GM21786 (cell line): Measurements from ENCODE around the gene TBC1D13.
"Not testable (repeated sequence)": the region's sequence is repeated elsewhere in the genome, so short reads cannot be mapped to it uniquely, and the experiment has no call there.

Experiments used
- ATAC-seq: cut with Tn5 transposase; IDR thresholded peaks from one replicate; pipeline ENCODE4 v1.9.1; 2021; ENCODE audit not compliant: unreplicated experiment

The TBC1D13 gene

DNA sequence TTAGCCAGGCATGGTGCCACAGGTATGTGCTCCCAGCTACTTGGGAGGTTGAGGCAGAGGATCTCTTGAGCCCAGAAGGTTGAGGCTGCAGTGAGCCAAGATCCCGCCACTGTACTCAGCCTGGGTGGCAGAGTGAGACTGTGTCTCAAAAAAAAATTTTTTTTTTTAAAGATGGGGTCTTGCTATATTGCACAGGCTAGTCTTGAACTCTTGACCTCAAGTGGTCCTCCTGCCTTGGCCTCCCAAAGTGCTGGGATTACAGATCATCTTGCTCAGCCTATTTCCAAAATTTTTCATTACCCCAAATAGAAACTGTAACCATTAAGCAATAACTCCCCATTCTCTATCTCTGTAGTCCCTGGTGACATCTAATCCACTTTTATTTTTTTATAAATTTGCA, 4.4 kb upstream of the TBC1D13 start:
- no peak for ATAC-seq

DNA sequence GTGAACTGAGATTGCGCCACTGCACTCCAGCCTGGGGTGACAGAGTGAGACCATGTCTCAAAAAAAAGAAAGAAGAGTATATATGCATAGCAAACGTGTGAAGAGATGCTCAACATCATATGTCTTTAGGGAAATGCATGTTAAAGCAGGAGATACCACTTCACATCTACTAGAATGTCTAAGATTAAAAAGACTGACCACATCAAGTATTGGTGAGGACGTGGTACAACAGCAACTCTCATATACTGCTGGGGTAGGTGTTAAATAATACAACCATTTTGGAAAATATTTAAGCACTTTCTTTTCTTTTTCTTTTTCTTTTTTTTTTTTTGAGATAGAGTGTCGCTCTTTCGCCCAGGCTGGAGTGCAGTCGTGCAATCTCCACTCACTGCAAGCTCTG, 1.6 kb upstream of the TBC1D13 start:
- no peak for ATAC-seq

GRCh38 chr9:128787659-128788058, 606 bp downstream of the TBC1D13 start:
- no peak for ATAC-seq

GRCh38 chr9:128788445-128788844, 1.4 kb downstream of the TBC1D13 start:
- no peak for ATAC-seq

GRCh38 chr9:128790536-128790935, 3.5 kb downstream of the TBC1D13 start:
- ATAC-seq: no peak

- ATAC-seq: no peak
Observed at GRCh38 chr9:128792134-128792533, 5.1 kb downstream of the TBC1D13 start.

DNA sequence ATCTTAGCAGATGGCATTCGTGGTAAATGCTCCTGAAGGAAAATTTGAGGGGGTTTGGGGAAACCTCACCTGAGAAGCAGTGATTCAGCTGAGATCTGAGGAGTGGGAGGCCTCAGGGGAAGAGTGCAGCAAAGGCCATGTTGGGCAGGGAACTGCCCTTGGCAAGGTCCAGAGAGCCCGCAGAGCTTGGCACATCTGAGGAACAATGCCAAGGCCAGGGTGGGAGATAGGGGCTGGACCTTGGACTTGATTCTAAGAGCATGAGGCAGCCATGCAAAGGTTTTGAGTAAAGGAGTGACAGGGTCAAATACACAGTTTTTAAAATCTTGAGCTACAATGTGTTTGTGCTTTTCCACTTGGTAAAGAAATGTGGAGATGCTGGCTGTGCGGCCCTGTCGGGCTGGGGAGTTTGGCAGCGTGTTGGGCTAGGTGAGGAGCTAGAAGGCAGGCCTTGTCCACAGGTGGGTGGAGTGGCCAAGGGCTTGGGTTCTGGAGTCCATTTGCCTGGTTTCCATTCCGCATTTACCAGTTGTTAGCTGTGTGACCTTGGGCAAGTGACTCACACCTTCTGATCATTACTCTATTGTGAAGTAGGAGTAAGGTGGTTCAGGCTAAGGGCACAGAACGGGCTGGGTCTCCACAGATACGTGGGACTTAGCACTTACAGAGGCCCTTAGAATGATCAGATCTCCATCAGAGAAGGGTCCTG, 6.1 kb downstream of the TBC1D13 start:
- no peak for ATAC-seq

DNA sequence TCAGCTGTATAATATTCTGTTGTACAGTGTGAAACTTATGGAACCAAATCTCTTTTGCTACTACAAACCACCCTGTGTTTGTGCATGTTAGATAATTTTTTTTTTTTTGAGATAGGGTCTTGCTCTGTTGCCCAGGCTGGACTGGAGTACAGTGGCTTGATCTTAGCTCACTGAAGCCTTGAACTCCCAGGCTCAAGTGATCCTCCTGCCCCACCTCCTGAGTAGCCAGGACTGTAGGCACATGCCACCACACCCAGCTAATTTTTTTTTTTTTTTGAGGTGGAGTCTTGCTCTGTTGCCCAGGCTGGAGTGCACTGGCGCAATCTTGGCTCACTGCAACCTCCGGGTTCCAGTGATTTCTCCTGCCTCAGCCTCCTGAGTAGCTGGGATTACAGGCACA, 7.9 kb downstream of the TBC1D13 start:
- not testable (repeated sequence) for ATAC-seq

GRCh38 chr9:128798896-128799295, 11.8 kb downstream of the TBC1D13 start:
- no peak for ATAC-seq

GRCh38 chr9:128800061-128800460, 13.0 kb downstream of the TBC1D13 start:
- ATAC-seq: no peak

DNA sequence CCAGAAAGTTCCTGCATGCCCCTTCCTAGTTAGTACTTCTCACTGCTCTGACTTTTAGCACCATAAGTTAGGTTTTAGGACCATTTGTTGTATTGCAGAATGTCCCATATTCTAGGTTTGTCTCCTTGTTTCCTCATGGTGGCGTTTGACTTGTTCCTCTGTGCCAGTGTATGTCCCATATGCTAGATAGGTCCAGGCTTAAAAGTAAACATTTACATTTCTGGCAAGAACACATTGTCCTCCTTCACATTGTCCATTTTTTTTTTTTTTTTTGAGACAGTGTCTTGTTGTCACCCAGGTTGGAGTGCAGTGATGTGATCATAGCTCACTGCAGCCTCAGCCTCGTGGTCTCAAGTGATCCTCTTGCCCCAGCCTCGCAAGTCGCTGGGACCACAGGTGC, 15.4 kb downstream of the TBC1D13 start:
- no peak for ATAC-seq

DNA sequence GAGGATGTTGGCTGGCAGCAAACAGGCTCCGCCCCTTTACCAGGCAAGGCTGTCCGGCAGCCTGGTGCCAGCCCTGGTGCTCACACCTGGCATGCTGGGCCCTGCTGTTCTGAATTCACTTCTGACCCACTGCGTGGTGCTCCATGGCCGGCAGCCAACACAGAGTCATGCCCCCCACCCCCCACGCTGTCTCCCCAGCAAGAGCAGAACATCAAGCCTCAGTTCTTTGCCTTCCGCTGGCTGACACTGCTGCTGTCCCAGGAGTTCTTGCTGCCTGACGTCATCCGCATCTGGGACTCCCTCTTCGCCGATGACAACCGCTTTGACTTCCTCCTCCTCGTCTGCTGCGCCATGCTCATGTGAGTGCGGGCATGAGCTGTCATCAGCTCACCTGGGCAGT, 18.6 kb downstream of the TBC1D13 start:
- ATAC-seq: no peak

DNA sequence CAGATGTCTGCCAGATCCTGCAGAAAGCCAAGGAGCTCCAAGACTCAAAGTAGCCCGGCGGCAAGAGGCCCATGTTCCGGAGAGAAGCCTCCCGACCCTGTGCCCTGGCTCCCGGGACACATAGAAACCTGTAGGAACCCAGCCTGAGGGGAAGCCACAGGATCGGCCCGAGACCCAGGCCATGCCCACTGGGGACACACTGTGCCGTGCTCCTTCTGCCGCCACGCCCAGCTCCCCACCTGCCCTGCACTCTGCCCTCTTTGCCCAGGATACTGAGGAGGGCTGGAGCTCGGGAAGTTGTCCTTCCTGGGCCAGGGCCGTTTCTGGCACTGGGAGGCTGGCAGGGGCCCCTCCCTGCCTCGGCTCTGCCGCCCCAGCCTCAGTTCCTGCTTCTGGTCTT, 20.8 kb downstream of the TBC1D13 start:
- ATAC-seq: no peak

GRCh38 chr9:128808543-128808942, 21.5 kb downstream of the TBC1D13 start:
- no peak for ATAC-seq

DNA sequence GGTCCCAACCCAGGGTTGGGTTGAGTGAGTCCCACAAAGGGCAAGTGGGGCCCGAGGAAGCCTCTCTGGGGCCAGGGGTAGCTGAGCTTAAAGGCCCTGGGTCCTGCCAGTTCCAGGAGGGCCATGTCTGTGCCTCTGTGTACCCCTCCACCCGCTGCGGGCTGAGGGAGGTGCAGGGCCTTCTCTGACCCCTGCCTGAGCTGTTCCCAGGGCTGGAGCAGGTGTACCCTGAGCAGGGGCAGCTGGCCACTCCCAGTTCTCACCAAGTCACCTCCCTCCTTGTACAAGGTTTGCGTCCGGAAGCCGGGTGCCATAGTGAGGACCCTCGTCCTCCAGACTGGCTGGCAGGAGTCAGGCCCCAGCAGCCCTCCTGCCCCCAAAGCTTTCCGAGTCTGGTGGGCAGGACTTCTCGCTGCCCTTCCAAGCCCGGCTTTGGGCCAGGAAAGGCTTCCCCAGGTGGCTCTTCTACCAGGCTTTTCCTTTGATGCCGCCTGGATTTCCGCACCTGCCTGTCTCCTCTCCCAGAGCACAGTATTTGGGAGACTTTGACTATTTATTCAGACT, 22.1 kb downstream of the TBC1D13 start:
- no peak for ATAC-seq

DNA sequence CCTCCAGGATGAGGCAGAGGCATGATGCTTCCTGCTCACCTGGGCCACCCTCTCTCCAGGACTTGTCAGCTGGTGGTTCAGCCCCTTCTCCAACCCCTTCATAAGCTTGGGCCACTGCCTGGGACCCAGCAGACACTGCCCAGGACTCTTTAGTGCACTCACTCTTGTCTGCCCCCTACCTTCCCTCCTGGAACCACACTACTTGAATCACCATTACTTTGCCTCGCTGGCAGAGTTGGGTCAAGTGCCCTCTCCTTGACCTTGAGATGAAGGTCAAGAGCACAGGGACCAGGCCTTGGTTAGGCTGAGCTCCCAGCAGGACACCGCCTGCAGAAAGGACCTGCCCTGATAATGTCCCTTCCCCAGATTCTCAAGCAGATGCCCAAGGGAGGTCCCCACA, 22.8 kb downstream of the TBC1D13 start:
- ATAC-seq: no peak

DNA sequence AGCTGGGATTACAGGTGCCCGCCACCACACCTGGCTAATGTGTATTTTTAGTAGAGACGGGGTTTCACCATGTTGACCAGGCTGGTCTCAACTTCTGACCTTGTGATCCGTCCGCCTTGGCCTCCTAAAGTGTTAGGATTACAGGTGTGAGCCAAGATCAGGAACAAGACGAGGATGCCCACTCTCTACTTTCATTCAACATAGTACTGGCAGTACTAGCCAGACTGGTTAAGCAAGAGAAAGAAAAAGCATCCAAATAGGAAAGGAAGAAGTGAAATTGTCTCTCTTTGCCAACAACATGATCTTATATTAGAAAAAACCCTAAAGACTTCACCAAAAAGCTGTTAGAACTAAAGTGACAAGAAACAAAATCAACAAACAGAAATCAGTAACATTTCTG, 23.8 kb downstream of the TBC1D13 start:
- no peak for ATAC-seq

- ATAC-seq: peak; percentile 86
Observed at GRCh38 chr9:128818099-128818838, 31.2 kb downstream of the TBC1D13 start, which contains the start of gene ENDOG. Gene ENDOG (plus strand): TSS chr9:128818500. CDS start chr9:128818685, 185 bp downstream.

DNA sequence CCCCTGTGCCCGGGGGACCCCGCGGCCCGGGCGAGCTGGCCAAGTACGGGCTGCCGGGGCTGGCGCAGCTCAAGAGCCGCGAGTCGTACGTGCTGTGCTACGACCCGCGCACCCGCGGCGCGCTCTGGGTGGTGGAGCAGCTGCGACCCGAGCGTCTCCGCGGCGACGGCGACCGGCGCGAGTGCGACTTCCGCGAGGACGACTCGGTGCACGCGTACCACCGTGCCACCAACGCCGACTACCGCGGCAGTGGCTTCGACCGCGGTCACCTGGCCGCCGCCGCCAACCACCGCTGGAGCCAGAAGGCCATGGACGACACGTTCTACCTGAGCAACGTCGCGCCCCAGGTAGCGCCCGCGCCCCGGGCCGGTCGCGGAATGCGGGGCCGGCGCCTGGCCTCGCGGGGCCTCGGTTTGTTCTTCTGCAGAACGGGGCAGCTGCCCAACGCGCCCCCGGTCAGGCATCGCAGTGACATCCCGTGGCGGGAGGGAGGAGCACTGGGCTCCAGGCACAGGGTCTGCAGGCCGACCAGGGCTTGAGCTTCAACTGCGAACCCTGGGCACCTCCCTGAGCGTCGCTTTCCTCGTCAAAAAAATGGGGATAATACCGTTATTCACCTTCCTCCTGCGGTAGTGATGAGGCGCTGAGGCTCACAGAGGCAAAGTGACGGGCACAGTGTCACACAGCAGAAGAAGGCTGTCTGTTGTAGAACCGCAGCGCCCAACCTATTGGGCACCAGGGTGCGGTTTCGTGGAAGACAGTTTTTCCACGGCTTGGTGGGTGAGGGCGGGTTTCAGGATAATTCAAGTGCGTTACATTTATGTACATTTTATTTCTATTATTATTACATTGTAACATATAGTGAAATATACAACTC, 32.0 kb downstream of the TBC1D13 start:
- peak; percentile 23 for ATAC-seq

- ATAC-seq: no peak
Observed at GRCh38 chr9:128819716-128820664, 32.9 kb downstream of the TBC1D13 start.
